Subcutaneous preadipocyte (primary cell): ENCODE data around the gene WDR48. TPM values are rescaled to one million over a fixed set of nuclear protein-coding genes. Genes with fewer than 3 reads are reported as not detected.

ENCODE experiments used
- small RNA-seq: library from RNA; depleted of rRNA; stranded (forward); fragments of <200 nt; gene quantifications from one replicate; pipeline ENCODE3, GENCODE V24; 2012
- total RNA-seq: library from RNA; depleted of rRNA; stranded (reverse); fragments of >200 nt; gene quantifications from 2 replicates; pipeline ENCODE4 v1.2.3, GENCODE V29; 2012

Gene WDR48
- total RNA-seq = 25.4 and 25.8 TPM in 2 replicates

DNA sequence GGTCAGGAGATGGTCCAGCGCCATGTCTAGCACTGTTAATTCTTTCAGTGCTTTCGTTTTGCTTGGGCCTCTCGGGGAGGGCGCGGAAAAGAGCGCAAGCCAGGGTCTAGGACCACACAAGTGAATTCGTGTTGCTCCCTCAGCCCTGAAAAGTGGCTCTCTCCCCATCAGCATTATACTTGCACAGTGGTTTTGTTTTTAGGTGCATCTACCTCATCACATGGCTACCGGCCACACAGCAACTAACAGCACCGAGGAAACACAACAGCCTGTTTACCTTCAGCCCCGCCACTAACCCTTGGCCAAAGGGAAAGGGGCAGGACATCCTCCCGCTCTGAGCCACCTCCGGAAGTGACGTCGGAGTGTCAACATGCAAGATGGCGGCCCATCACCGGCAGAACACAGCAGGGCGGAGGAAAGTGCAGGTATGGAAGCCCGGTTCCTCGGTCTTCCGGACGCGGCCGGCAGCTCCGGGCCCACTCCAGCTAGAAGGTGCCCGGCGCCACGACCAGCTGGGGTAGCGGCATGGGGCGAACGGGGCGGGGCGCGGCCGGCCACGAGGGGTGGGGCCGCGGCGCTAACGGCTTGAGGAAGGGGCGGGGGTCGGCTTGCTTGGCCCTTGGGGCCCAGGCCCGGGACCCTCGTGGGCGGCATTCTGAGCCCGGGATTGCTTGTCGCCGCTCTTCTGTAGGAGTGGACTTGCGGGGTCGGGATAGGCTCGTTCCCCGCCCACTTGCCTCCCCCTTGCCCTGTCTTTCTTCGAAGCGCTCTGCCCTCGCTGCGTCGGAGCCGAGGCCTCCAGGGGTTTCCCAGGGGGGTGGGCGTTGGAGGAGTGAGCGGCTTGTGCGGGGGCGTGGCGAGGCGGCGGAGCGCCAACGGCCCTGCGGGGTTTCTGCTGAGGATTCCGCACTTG, at the start of gene WDR48, which contains the start of gene SCN11A:
TSS of gene WDR48 (plus strand) at position 368 of the 913 bp plus-strand sequence. CDS start at position 378, 10 bp downstream.
TSS of gene SCN11A (minus strand) at position 296 of the 913 bp plus-strand sequence. CDS start 101,582 bp downstream, outside the sequence.

DNA sequence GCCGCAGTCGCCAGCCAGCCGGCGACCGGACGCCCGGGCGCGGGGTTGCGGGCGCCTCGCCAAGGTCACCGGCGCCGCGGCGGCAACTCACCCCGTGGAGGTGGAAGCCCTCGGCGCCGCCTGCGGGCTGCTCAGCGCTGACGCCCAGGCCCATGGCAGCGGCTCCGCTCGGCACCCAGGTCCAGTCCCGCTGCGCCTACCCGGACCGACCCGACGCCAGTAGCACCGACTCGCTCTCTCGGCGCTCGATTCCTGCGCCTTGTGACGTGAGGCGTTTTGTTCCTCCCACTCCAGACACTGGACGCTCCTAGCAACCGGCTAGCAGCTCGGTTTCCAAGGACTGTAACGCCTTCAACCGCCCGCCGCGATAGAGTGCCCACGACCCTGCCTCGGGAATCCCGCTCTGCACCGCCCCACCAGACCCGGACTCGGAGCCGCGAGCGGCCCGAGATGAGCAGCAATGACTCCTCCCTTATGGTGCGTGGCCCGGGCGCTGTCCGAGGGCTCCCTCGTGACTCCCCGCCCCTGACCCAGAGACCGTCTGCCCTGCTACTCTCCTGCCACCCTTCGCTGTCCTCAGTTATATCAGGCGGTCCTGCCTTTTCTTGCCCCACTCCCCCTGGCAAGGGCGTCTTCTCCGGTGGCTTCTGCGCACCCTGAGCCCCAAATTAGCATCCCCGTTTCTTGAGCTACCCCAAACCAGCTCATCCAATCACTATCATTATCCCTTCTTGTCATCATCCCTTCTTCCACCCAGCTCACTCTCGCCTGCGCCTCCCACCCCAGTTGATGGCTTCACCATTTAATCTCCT, 55.8 kb downstream of the WDR48 start, which contains the start of the genes GORASP1 and TTC21A:
TSS of gene GORASP1 (minus strand) at position 240 of the 812 bp plus-strand sequence. CDS start at position 154, 86 bp downstream.
TSS of gene TTC21A (plus strand) at position 293 of the 812 bp plus-strand sequence. CDS start at position 451, 158 bp downstream.

Small RNA genes lying within 50 kb of the gene (small RNA-seq; reads per million reads assigned to genes)
- not detected for gene RNU6-1227P

Other genes with a start within 250 kb of the WDR48 start
- not detected in 2 replicates for gene SCN10A, start 235.8 kb upstream of the WDR48 start, total RNA-seq
- gene SCN11A, start 72 bp upstream of the WDR48 start, total RNA-seq = under 0.01 TPM in 1 of 2 replicates, not detected in the other
- 30.1 and 38.7 TPM in 2 replicates for gene GORASP1, start 55.6 kb downstream of the WDR48 start, total RNA-seq
- gene TTC21A, start 55.7 kb downstream of the WDR48 start, total RNA-seq = 3.3 and 4.5 TPM in 2 replicates
- gene CSRNP1, start 101.6 kb downstream of the WDR48 start, total RNA-seq = 3.3 and 4.9 TPM in 2 replicates
- not detected in 2 replicates for gene XIRP1, start 140.6 kb downstream of the WDR48 start, total RNA-seq
- under 0.01 TPM in 1 of 2 replicates, not detected in the other for gene CX3CR1, start 228.0 kb downstream of the WDR48 start, total RNA-seq